Osteoblast (primary cell): ENCODE measurements around the gene HS6ST1. TPM values are rescaled to one million over a fixed set of nuclear protein-coding genes. Genes with fewer than 3 reads are reported as not detected.
A peak's percentile ranks its signal among the peaks of the same experiment; 100 is the strongest.

Experiments used
- DNase-seq: peaks from one replicate; pipeline ENCODE4 v3.0.0; 2011; ENCODE audit warnings: low spot score, mixed read lengths; ENCODE audit not compliant: insufficient read length; ENCODE audit errors: missing footprints
- H2AFZ ChIP-seq: 2 replicates; pipeline ENCODE4 v1.6.0; 2011; ENCODE audit warnings: mild to moderate bottlenecking, low read length
- H3K27ac ChIP-seq: 2 replicates; pipeline ENCODE4 v1.5.1; 2011; ENCODE audit warnings: mild to moderate bottlenecking, low read depth, low read length, moderate library complexity
- H3K27me3 ChIP-seq: 2 replicates; pipeline ENCODE4 v1.6.0; 2012; ENCODE audit warnings: mild to moderate bottlenecking, control low read depth, inconsistent platforms, low read length, moderate library complexity; ENCODE audit not compliant: insufficient read depth
- H3K36me3 ChIP-seq: 2 replicates; pipeline ENCODE4 v1.5.1; 2011; ENCODE audit warnings: mild to moderate bottlenecking, low read length, control low read depth, moderate library complexity; ENCODE audit not compliant: insufficient read depth
- H3K4me1 ChIP-seq: 2 replicates; pipeline ENCODE4 v1.5.1; 2011; ENCODE audit warnings: mild to moderate bottlenecking, low read length, control low read depth, moderate library complexity; ENCODE audit not compliant: insufficient read depth
- H3K4me2 ChIP-seq: 2 replicates; pipeline ENCODE4 v1.6.0; 2011; ENCODE audit warnings: mild to moderate bottlenecking, low read length; ENCODE audit not compliant: insufficient read depth
- H3K4me3 ChIP-seq: fragments of 200-600 bp; sonication (generic); 3 replicates; pipeline ENCODE4 v1.5.1; 2012; ENCODE audit warnings: mild to moderate bottlenecking, low read length, inconsistent platforms; ENCODE audit not compliant: insufficient read depth
- H3K79me2 ChIP-seq: 2 replicates; pipeline ENCODE4 v1.6.0; 2012; ENCODE audit warnings: mild to moderate bottlenecking, low read length, control low read depth, inconsistent platforms; ENCODE audit not compliant: insufficient read depth
- H3K9me3 ChIP-seq: 2 replicates; pipeline ENCODE4 v1.5.1; 2011; ENCODE audit warnings: low read depth, low read length, control low read depth
- H4K20me1 ChIP-seq: 2 replicates; pipeline ENCODE4 v1.6.0; 2012; ENCODE audit warnings: mild to moderate bottlenecking, low read length, control low read depth; ENCODE audit not compliant: insufficient read depth
- CTCF ChIP-seq: IDR thresholded peaks from 2 replicates; pipeline ENCODE4 v1.5.1; 2011; ENCODE audit warnings: mild to moderate bottlenecking, low read depth, low read length, moderate library complexity; ENCODE audit errors: extremely low read depth
- total RNA-seq: library from RNA; depleted of rRNA; stranded (reverse); fragments of >200 nt; gene quantifications from 2 replicates; pipeline ENCODE4 v1.2.3, GENCODE V29; 2012

HS6ST1 gene
- total RNA-seq, 1 donor: 18.8 TPM

- Histone ChIP-seq H4K20me1 (peaks cover 19% of the 10 kb centered on the region), H3K4me1 (no peaks in the 10 kb centered on the region), H3K36me3 (no peaks in the 10 kb centered on the region), H3K79me2 (no peaks in the 10 kb centered on the region), H3K9me3 (no peaks in the 10 kb centered on the region), H3K4me3 (no peak overlapping the region), H2AFZ (no peak overlapping the region), H3K27me3 (no peaks in the 10 kb centered on the region), H3K27ac (no peak overlapping the region), H3K4me2 (no peak overlapping the region)
- DNase-seq: peak; percentile 56
- no peak for TF ChIP-seq CTCF
Observed at GRCh38 chr2:128273469-128274081, 45.1 kb downstream of the HS6ST1 start.

- no peaks in the 10 kb centered on the region for H3K27me3 ChIP-seq
- no peaks in the 10 kb centered on the region for H3K9me3 ChIP-seq
- no peaks in the 10 kb centered on the region for H3K36me3 ChIP-seq
- no peak overlapping the region for H3K4me2 ChIP-seq
- H3K79me2 ChIP-seq: no peaks in the 10 kb centered on the region
- no peak overlapping the region for H3K4me3 ChIP-seq
- no peaks in the 10 kb centered on the region for H3K4me1 ChIP-seq
- peak; percentile 76 for DNase-seq
- TF ChIP-seq CTCF: no peak
- no peak overlapping the region for H3K27ac ChIP-seq
- H4K20me1 ChIP-seq: peaks cover 15% of the 10 kb centered on the region
- no peak overlapping the region for H2AFZ ChIP-seq
Observed at GRCh38 chr2:128272601-128273468, 45.8 kb downstream of the HS6ST1 start.

GRCh38 chr2:128271911-128272600 lies 46.6 kb downstream of the HS6ST1 start:
- Histone ChIP-seq H2AFZ (no peak overlapping the region), H3K36me3 (no peaks in the 10 kb centered on the region), H3K79me2 (no peaks in the 10 kb centered on the region)

More at GRCh38 chr2:128271911-128272600, 46.6 kb downstream of the HS6ST1 start:
- TF ChIP-seq CTCF: no peak
- no peak for DNase-seq
- no peak overlapping the region for H3K4me2 ChIP-seq
- no peaks in the 10 kb centered on the region for H3K27me3 ChIP-seq
- no peaks in the 10 kb centered on the region for H3K9me3 ChIP-seq
- no peaks in the 10 kb centered on the region for H3K4me1 ChIP-seq
- H4K20me1 ChIP-seq: peaks cover 15% of the 10 kb centered on the region
- no peak overlapping the region for H3K27ac ChIP-seq
- H3K4me3 ChIP-seq: no peak overlapping the region
